Testis (tissue), 3 donors: Measurements from ENCODE around the gene SYNGR3. TPM values are rescaled to one million over a fixed set of nuclear protein-coding genes. Genes with fewer than 3 reads are reported as not detected.

ENCODE experiments used
- DNase-seq: peaks from one replicate; pipeline ENCODE4 v3.0.0-alpha.2; 2019
- H3K27ac ChIP-seq, 2 donors: fragments of 200-600 bp; sonication (generic); one replicate each; pipeline ENCODE4 v1.5.1; 2019
- H3K27me3 ChIP-seq: fragments of 200-600 bp; sonication (generic); one replicate; pipeline ENCODE4 v1.5.1; 2019
- H3K36me3 ChIP-seq: fragments of 200-600 bp; sonication (generic); one replicate; pipeline ENCODE4 v1.5.1; 2017; ENCODE audit warnings: low read depth; ENCODE audit errors: missing control alignments
- H3K4me1 ChIP-seq: fragments of 200-600 bp; sonication (generic); one replicate; pipeline ENCODE4 v1.5.1; 2019
- H3K4me3 ChIP-seq, 2 donors: fragments of 200-600 bp; sonication (generic); one replicate each; pipeline ENCODE4 v1.5.1; 2017 to 2019
- H3K9me3 ChIP-seq: fragments of 200-600 bp; sonication (generic); one replicate; pipeline ENCODE4 v1.5.1; 2017
- CTCF ChIP-seq, 3 experiments: fragments of 450-650 bp in 2 of 3; fragments of 200-600 bp in 1 of 3; sonication (generic) in 1 of 3; IDR thresholded peaks; one replicate each; pipeline ENCODE4 v1.5.1; 2016 to 2019; ENCODE audit warnings: antibody characterized with exemption in 3 of 3, mild to moderate bottlenecking in 2 of 3, moderate library complexity in 1 of 3
- POLR2A ChIP-seq: fragments of 450-650 bp; IDR thresholded peaks from one replicate; pipeline ENCODE4 v1.6.1; 2017; ENCODE audit warnings: antibody characterized with exemption, mild to moderate bottlenecking, moderate library complexity
- WGBS, 2 donors: methylation state at CpG; one replicate each; pipeline ENCODE4 v1.1.5; 2018; 5-methylcytosine and 5-hydroxymethylcytosine counted together
- intact Hi-C: fragments of 100-400 bp; cut with DNase I; formaldehyde crosslinking; loops from one replicate; pipeline ENCODE4 v1.15.1; 2023; ENCODE audit warnings: low total_unique reads
- polyA plus RNA-seq: library from polyadenylated mRNA; stranded (reverse); fragments of 350-450 nt; fragmentation: Illumina TruSeq; extraction: RNeasy Lipid Tissue Mini Kit (QIAGEN cat#74804); gene quantifications from one replicate; pipeline ENCODE4 v1.2.3, GENCODE V29; 2014; ENCODE audit warnings: low read depth, low replicate concordance; ENCODE audit not compliant: insufficient read depth
- total RNA-seq, 2 donors: library from RNA; depleted of rRNA; stranded (reverse); fragments of >200 nt; gene quantifications; one replicate each; pipeline ENCODE4 v1.2.3, GENCODE V29; 2016

SYNGR3 gene
- total and polyA plus RNA-seq, 3 donors from 2014 or later = 10.0 to 33.5 (median 20.9) TPM

GRCh38 chr16:1998360-1998835 lies 8.6 kb downstream of the SYNGR3 start:
- peaks cover 3% of the 10 kb centered on the region for H3K4me1 ChIP-seq
- no peaks in the 10 kb centered on the region for H3K36me3 ChIP-seq
- H3K27me3 ChIP-seq = no peaks in the 10 kb centered on the region
- DNase-seq = no peak
- intact Hi-C loops = no loop called here
- H3K27ac ChIP-seq = no peak overlapping the region
- 92 to 100% methylated on average over 21 to 27 of the region's 27 CpGs for WGBS, 2 donors
- no peak overlapping the region for H3K4me3 ChIP-seq
- no peaks in the 10 kb centered on the region for H3K9me3 ChIP-seq
- TF ChIP-seq CTCF (IDR thresholded peaks at IDR 0.05) (no peak), POLR2A (no peak)

- no peak for TF ChIP-seq CTCF (IDR thresholded peaks at IDR 0.05)
- no peak for TF ChIP-seq POLR2A
- no peaks in the 10 kb centered on the region for H3K9me3 ChIP-seq
- DNase-seq = no peak
- no peak overlapping the region for H3K4me3 ChIP-seq
- no peak overlapping the region for H3K27ac ChIP-seq
- no peaks in the 10 kb centered on the region for H3K27me3 ChIP-seq
- H3K36me3 ChIP-seq = no peaks in the 10 kb centered on the region
- 89% methylated on average over 4 to 36 of the region's 39 CpGs for WGBS, 2 donors
- H3K4me1 ChIP-seq = peaks cover 7% of the 10 kb centered on the region
- intact Hi-C loops = no loop called here
These were observed 9.4 kb downstream of the SYNGR3 start for GRCh38 chr16:1998852-1999801.

- 84 to 93% methylated on average over 3 to 28 of the region's 28 CpGs for WGBS, 2 donors
- intact Hi-C loops = no loop called here
- TF ChIP-seq POLR2A = no peak
- Histone ChIP-seq H3K36me3 (no peaks in the 10 kb centered on the region), H3K4me3 (no peak overlapping the region), H3K27me3 (no peaks in the 10 kb centered on the region), H3K4me1 (peaks cover 16% of the 10 kb centered on the region), H3K27ac (no peak overlapping the region), H3K9me3 (no peaks in the 10 kb centered on the region)
- no peak for DNase-seq
These were observed 10.2 kb downstream of the SYNGR3 start for GRCh38 chr16:1999866-2000514.

GRCh38 chr16:2001035-2001434 lies 11.3 kb downstream of the SYNGR3 start:
- H3K4me3 ChIP-seq = no peak overlapping the region
- H3K4me1 ChIP-seq = peaks cover 20% of the 10 kb centered on the region
- H3K27me3 ChIP-seq = no peaks in the 10 kb centered on the region
- WGBS, 2 donors = 91 to 94% methylated on average over 13 to 19 of the region's 19 CpGs
- no peaks in the 10 kb centered on the region for H3K9me3 ChIP-seq
- DNase-seq = no peak
- H3K36me3 ChIP-seq = no peaks in the 10 kb centered on the region
- TF ChIP-seq CTCF (IDR thresholded peaks at IDR 0.05) = no peak
- TF ChIP-seq POLR2A = no peak
- intact Hi-C loops = no loop called here
- H3K27ac ChIP-seq = no peak overlapping the region
